GM18517 (cell line): Measurements from ENCODE around the gene OR2S2.

Experiments
- ATAC-seq: cut with Tn5 transposase; IDR thresholded peaks from one replicate; pipeline ENCODE4 v1.9.1; 2021; ENCODE audit warnings: mild to moderate bottlenecking, moderate library complexity; ENCODE audit not compliant: unreplicated experiment

The OR2S2 gene

GRCh38 chr9:35909687-35910612 lies 48.0 kb downstream of the OR2S2 start:
- no peak for ATAC-seq

- ATAC-seq = no peak
Observed at GRCh38 chr9:35909274-35909673, 48.7 kb downstream of the OR2S2 start, which contains the start of gene SPAAR. Gene SPAAR, plus strand, starts transcription at chr9:35909490. Its CDS starts 974 bp downstream, at chr9:35910464.

GRCh38 chr9:35908504-35909125 lies 49.3 kb downstream of the OR2S2 start:
- ATAC-seq = no peak

- ATAC-seq = no peak
Observed at GRCh38 chr9:35907711-35908503, 50.0 kb downstream of the OR2S2 start.
